Measurements from ENCODE around the gene CCDC57.

- no peak for TF ChIP-seq POLR2A (IDR thresholded peaks at IDR 0.05)
- no peak for TF ChIP-seq CTCF (IDR thresholded peaks at IDR 0.05)
These were observed 126.5 kb downstream of the CCDC57 start for GRCh38 chr17:82085931-82086764.

Measured in right lobe of liver (tissue), 4 donors.